HepG2 (cell line): ENCODE data around the gene SLC25A22. TPM values are rescaled to one million over a fixed set of nuclear protein-coding genes. Genes with fewer than 3 reads are reported as not detected.

ENCODE experiments used
- ATM ChIP-seq: fragments of 450-650 bp; IDR thresholded peaks from 2 replicates; pipeline ENCODE4 v1.7.1; 2017; ENCODE audit warnings: mild to moderate bottlenecking, borderline replicate concordance
- HNRNPK ChIP-seq: fragments of 200-400 bp; formaldehyde crosslinking; IDR thresholded peaks from 2 replicates; pipeline ENCODE4 v1.6.1; 2018; ENCODE audit warnings: low read length, low read depth, moderate library complexity, mild to moderate bottlenecking; ENCODE audit not compliant: poor library complexity, severe bottlenecking
- SATB2 ChIP-seq: sonication (generic); formaldehyde crosslinking; IDR thresholded peaks from 2 replicates; pipeline ENCODE4 v1.5.0; 2020; ENCODE audit warnings: missing genetic modification reagents
- SRSF9 ChIP-seq: fragments of 200-400 bp; formaldehyde crosslinking; IDR thresholded peaks from 2 replicates; pipeline ENCODE4 v1.6.1; 2018; ENCODE audit warnings: borderline replicate concordance, mild to moderate bottlenecking, low read depth, low read length; ENCODE audit not compliant: insufficient read depth, poor library complexity, severe bottlenecking
- SUZ12 ChIP-seq: fragments of 150-350 bp; IDR thresholded peaks from 2 replicates; pipeline ENCODE4 v1.6.1; 2014; ENCODE audit warnings: low read depth, low read length
- ZNF121 ChIP-seq: sonication (generic); formaldehyde crosslinking; IDR thresholded peaks from 2 replicates; pipeline ENCODE4 v1.5.0; 2020; ENCODE audit warnings: mild to moderate bottlenecking, missing genetic modification reagents
- ZNF232 ChIP-seq: sonication (generic); formaldehyde crosslinking; IDR thresholded peaks from 2 replicates; pipeline ENCODE4 v1.4.0; 2020; ENCODE audit warnings: missing genetic modification reagents, borderline replicate concordance
- ZNF501 ChIP-seq: sonication (generic); formaldehyde crosslinking; IDR thresholded peaks from 2 replicates; pipeline ENCODE4 v1.5.1; 2020; ENCODE audit warnings: mild to moderate bottlenecking, moderate library complexity, missing genetic modification reagents
- ZNF777 ChIP-seq: sonication (generic); formaldehyde crosslinking; IDR thresholded peaks from 2 replicates; pipeline ENCODE4 v1.4.0; 2020; ENCODE audit warnings: missing genetic modification reagents
- ZNF883 ChIP-seq: sonication (generic); formaldehyde crosslinking; IDR thresholded peaks from 2 replicates; pipeline ENCODE4 v1.5.1; 2020; ENCODE audit warnings: mild to moderate bottlenecking, missing genetic modification reagents; ENCODE audit errors: not compliant biosample characterization
- polyA plus RNA-seq, 8 experiments: library from polyadenylated mRNA; depleted of rRNA in 3 of 8; stranded (reverse) in 7 of 8; unstranded in 1 of 8; fragments of >200 nt; fragmentation: Illumina TruSeq in 4 of 8; extraction: Trizol in 4 of 8; gene quantifications; 2 replicates each; pipeline versions ENCODE4 v1.2.1 to v1.2.3, GENCODE V29; 2011 to 2016; ENCODE audit warnings: low read depth in 4 of 8, missing spikeins in 1 of 8, mixed read lengths in 1 of 8; ENCODE audit not compliant: insufficient read depth in 1 of 8
- total RNA-seq, 5 experiments: library from RNA; depleted of rRNA; stranded (reverse); fragments of >200 nt; fragmentation: Illumina TruSeq; extraction: Trizol; gene quantifications; 2 replicates each; pipeline ENCODE4 v1.2.3, GENCODE V29; 2016; ENCODE audit warnings: low read depth in 1 of 5
- TF ChIP-seq, protein P1 (sequence below): sonication (generic); formaldehyde crosslinking; IDR thresholded peaks from 2 replicates; pipeline ENCODE4 v1.9.0; 2021; ENCODE audit warnings: mild to moderate bottlenecking, missing genetic modification reagents
- TF ChIP-seq, protein P2 (sequence below): sonication (generic); formaldehyde crosslinking; IDR thresholded peaks from 2 replicates; pipeline ENCODE4 v1.5.1; 2020; ENCODE audit warnings: mild to moderate bottlenecking, missing genetic modification reagents, moderate library complexity
- TF ChIP-seq, protein P3 (sequence below): sonication (generic); formaldehyde crosslinking; IDR thresholded peaks from 2 replicates; pipeline ENCODE4 v1.5.0; 2020; ENCODE audit warnings: missing genetic modification reagents
- TF ChIP-seq, protein P4 (sequence below): sonication (generic); formaldehyde crosslinking; IDR thresholded peaks from 2 replicates; pipeline ENCODE4 v1.4.0; 2020; ENCODE audit warnings: missing genetic modification reagents

The SLC25A22 gene
- total and polyA plus RNA-seq, 2 of the 13 experiments (the other 11 are each of a cell fraction or from before 2014, with no cell fraction given): 12.4 to 19.2 TPM

DNA sequence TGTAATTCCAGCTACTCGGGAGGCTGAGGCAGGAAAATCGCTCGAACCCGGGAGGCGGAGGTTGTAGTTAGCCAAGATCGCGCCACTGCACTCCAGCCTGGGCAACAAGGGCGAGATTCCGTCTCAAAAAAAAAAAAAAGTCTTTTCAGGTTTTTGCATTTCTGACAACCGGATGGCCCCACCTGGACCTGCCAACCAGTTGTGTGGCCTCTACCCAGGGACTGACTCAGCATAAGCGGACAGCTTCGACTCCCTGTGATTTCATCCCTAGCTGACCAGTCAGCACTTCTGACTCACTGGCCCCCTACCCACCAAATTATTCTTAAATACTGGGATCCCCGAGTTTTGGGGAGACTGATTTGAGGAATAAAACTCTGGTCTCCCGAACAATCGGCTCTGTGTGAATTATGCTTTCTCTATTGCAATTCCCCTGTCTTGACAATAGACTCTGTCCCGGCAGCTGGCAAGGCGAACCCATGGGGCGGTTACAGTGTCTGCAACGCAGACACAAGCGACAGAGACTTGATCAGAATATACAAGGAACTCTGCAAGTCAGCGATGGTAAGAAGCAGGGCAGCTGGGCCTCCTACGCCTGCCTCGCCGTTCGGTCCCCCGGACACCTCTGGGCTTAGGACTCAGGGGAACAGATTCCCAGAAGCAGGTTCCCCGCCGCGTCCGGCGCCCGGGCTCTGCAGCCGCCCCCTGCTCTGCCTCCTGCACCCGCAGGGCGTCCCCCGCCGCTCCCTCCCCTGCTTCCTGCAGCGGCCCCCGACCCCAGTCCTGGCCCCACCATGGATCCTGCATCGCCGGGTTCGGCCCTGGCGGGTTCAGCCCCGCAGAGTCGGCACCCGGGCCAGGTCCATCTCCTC, 51.6 kb downstream of the SLC25A22 start (continued):
- TF ChIP-seq, protein P1, sequence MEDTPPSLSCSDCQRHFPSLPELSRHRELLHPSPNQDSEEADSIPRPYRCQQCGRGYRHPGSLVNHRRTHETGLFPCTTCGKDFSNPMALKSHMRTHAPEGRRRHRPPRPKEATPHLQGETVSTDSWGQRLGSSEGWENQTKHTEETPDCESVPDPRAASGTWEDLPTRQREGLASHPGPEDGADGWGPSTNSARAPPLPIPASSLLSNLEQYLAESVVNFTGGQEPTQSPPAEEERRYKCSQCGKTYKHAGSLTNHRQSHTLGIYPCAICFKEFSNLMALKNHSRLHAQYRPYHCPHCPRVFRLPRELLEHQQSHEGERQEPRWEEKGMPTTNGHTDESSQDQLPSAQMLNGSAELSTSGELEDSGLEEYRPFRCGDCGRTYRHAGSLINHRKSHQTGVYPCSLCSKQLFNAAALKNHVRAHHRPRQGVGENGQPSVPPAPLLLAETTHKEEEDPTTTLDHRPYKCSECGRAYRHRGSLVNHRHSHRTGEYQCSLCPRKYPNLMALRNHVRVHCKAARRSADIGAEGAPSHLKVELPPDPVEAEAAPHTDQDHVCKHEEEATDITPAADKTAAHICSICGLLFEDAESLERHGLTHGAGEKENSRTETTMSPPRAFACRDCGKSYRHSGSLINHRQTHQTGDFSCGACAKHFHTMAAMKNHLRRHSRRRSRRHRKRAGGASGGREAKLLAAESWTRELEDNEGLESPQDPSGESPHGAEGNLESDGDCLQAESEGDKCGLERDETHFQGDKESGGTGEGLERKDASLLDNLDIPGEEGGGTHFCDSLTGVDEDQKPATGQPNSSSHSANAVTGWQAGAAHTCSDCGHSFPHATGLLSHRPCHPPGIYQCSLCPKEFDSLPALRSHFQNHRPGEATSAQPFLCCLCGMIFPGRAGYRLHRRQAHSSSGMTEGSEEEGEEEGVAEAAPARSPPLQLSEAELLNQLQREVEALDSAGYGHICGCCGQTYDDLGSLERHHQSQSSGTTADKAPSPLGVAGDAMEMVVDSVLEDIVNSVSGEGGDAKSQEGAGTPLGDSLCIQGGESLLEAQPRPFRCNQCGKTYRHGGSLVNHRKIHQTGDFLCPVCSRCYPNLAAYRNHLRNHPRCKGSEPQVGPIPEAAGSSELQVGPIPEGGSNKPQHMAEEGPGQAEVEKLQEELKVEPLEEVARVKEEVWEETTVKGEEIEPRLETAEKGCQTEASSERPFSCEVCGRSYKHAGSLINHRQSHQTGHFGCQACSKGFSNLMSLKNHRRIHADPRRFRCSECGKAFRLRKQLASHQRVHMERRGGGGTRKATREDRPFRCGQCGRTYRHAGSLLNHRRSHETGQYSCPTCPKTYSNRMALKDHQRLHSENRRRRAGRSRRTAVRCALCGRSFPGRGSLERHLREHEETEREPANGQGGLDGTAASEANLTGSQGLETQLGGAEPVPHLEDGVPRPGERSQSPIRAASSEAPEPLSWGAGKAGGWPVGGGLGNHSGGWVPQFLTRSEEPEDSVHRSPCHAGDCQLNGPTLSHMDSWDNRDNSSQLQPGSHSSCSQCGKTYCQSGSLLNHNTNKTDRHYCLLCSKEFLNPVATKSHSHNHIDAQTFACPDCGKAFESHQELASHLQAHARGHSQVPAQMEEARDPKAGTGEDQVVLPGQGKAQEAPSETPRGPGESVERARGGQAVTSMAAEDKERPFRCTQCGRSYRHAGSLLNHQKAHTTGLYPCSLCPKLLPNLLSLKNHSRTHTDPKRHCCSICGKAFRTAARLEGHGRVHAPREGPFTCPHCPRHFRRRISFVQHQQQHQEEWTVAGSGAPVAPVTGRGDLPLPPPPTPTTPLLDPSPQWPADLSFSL: no peak
- TF ChIP-seq, protein P2, sequence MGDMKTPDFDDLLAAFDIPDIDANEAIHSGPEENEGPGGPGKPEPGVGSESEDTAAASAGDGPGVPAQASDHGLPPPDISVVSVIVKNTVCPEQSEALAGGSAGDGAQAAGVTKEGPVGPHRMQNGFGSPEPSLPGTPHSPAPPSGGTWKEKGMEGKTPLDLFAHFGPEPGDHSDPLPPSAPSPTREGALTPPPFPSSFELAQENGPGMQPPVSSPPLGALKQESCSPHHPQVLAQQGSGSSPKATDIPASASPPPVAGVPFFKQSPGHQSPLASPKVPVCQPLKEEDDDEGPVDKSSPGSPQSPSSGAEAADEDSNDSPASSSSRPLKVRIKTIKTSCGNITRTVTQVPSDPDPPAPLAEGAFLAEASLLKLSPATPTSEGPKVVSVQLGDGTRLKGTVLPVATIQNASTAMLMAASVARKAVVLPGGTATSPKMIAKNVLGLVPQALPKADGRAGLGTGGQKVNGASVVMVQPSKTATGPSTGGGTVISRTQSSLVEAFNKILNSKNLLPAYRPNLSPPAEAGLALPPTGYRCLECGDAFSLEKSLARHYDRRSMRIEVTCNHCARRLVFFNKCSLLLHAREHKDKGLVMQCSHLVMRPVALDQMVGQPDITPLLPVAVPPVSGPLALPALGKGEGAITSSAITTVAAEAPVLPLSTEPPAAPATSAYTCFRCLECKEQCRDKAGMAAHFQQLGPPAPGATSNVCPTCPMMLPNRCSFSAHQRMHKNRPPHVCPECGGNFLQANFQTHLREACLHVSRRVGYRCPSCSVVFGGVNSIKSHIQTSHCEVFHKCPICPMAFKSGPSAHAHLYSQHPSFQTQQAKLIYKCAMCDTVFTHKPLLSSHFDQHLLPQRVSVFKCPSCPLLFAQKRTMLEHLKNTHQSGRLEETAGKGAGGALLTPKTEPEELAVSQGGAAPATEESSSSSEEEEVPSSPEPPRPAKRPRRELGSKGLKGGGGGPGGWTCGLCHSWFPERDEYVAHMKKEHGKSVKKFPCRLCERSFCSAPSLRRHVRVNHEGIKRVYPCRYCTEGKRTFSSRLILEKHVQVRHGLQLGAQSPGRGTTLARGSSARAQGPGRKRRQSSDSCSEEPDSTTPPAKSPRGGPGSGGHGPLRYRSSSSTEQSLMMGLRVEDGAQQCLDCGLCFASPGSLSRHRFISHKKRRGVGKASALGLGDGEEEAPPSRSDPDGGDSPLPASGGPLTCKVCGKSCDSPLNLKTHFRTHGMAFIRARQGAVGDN (CRISPR knock-in tag): no peak
- TF ChIP-seq ATM: no peak
- no peak for TF ChIP-seq SUZ12
- TF ChIP-seq SATB2 (CRISPR knock-in tag): 0 out of 2 replicates have a peak, but pooled peaks have one; percentile 70
- TF ChIP-seq ZNF501 (CRISPR knock-in tag): no peak
- no peak; the same call in 1 of the 2 replicates for TF ChIP-seq ZNF121 (CRISPR knock-in tag)
- TF ChIP-seq, protein P3, sequence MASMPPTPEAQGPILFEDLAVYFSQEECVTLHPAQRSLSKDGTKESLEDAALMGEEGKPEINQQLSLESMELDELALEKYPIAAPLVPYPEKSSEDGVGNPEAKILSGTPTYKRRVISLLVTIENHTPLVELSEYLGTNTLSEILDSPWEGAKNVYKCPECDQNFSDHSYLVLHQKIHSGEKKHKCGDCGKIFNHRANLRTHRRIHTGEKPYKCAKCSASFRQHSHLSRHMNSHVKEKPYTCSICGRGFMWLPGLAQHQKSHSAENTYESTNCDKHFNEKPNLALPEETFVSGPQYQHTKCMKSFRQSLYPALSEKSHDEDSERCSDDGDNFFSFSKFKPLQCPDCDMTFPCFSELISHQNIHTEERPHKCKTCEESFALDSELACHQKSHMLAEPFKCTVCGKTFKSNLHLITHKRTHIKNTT (CRISPR knock-in tag): no peak
- TF ChIP-seq ZNF883 (CRISPR knock-in tag): no peak
- TF ChIP-seq ZNF232 (CRISPR knock-in tag): no peak; the same call in 1 of the 2 replicates
- no peak for TF ChIP-seq SRSF9
- TF ChIP-seq, protein P4, sequence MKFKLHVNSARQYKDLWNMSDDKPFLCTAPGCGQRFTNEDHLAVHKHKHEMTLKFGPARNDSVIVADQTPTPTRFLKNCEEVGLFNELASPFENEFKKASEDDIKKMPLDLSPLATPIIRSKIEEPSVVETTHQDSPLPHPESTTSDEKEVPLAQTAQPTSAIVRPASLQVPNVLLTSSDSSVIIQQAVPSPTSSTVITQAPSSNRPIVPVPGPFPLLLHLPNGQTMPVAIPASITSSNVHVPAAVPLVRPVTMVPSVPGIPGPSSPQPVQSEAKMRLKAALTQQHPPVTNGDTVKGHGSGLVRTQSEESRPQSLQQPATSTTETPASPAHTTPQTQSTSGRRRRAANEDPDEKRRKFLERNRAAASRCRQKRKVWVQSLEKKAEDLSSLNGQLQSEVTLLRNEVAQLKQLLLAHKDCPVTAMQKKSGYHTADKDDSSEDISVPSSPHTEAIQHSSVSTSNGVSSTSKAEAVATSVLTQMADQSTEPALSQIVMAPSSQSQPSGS (CRISPR knock-in tag): no peak
- no peak for TF ChIP-seq ZNF777 (CRISPR knock-in tag)
- TF ChIP-seq HNRNPK: no peak
